ENCODE measurements around the gene ADGRD2.
"Not testable (repeated sequence)": the region's sequence is repeated elsewhere in the genome, so short reads cannot be mapped to it uniquely, and the experiment has no call there.

Gene ADGRD2

DNA sequence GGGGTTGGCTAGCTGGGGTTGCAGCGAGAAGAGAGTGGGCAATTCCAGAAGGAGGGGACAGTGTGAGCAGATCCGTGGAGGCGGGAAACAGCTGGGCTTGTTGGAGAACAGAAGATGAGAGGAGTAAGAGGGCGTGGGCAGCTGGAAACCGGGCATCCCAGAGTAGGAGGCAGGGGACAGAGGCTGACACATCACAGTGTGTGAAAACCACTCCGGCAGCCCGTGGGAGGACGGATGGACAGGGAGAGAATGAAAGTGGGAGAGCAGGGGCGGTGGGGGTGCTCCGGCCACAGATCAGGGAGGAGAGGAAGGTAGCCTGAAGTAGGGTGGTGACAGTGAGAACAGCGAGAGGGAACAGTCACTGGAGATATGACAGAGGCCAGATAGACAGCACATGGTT is 26.7 kb upstream of the ADGRD2 start:
- Mint-ChIP-seq H3K4me3 (no peak overlapping the region), H3K27ac (no peak overlapping the region), H3K9me3 (no peaks in the 10 kb centered on the region), H3K36me3 (ENCODE audit: low read depth) (no peaks in the 10 kb centered on the region), H3K4me1 (ENCODE audit: low read depth) (peaks cover 3% of the 10 kb centered on the region), H3K27me3 (peaks cover 7% of the 10 kb centered on the region)

GRCh38 chr9:124425733-124426132 is 24.5 kb upstream of the ADGRD2 start:
- H3K27ac Mint-ChIP-seq; H3K36me3 Mint-ChIP-seq (ENCODE audit: low read depth); H3K4me1 Mint-ChIP-seq (ENCODE audit: low read depth); H3K4me3 Mint-ChIP-seq; H3K27me3 Mint-ChIP-seq; H3K9me3 Mint-ChIP-seq: not testable (repeated sequence)

DNA sequence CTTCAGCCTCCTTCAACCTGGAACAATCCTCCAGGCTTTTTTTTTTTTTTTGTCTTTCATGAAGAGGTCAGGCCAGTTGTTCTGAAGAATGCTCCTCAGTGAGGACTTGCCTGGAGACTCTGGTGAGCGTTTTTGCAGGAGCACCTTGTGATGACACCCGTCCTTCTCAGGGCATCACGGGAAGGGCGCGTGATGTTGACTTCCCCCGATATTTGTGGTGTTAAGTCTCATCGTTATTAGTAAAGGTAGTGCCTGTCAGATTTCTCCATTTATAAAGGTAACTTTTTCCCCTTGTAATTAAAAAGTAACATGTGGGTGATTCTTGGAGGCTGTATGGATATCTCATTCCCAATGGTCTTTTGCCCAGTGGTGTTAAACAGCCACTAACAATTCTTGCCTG is 23.9 kb upstream of the ADGRD2 start:
- Mint-ChIP-seq H3K4me1 (ENCODE audit: low read depth) (no peaks in the 10 kb centered on the region), H3K36me3 (ENCODE audit: low read depth) (no peaks in the 10 kb centered on the region)

GRCh38 chr9:124427281-124427680 is 23.0 kb upstream of the ADGRD2 start:
- Mint-ChIP-seq H3K27me3 (peaks cover 7% of the 10 kb centered on the region), H3K9me3 (no peaks in the 10 kb centered on the region), H3K4me3 (no peak overlapping the region), H3K27ac (no peak overlapping the region), H3K4me1 (ENCODE audit: low read depth) (no peaks in the 10 kb centered on the region), H3K36me3 (ENCODE audit: low read depth) (no peaks in the 10 kb centered on the region)

More for the DNA sequence above, 23.9 kb upstream of the ADGRD2 start:
- H3K9me3 Mint-ChIP-seq = no peaks in the 10 kb centered on the region
- no peak overlapping the region for H3K4me3 Mint-ChIP-seq
- peaks cover 7% of the 10 kb centered on the region for H3K27me3 Mint-ChIP-seq
- H3K27ac Mint-ChIP-seq = no peak overlapping the region

- Mint-ChIP-seq H3K4me3 (no peak overlapping the region), H3K27me3 (peaks cover 5% of the 10 kb centered on the region), H3K4me1 (ENCODE audit: low read depth) (no peaks in the 10 kb centered on the region), H3K9me3 (no peaks in the 10 kb centered on the region), H3K27ac (no peak overlapping the region), H3K36me3 (ENCODE audit: low read depth) (no peaks in the 10 kb centered on the region)
Measured at GRCh38 chr9:124428751-124429529, 21.3 kb upstream of the ADGRD2 start.

DNA sequence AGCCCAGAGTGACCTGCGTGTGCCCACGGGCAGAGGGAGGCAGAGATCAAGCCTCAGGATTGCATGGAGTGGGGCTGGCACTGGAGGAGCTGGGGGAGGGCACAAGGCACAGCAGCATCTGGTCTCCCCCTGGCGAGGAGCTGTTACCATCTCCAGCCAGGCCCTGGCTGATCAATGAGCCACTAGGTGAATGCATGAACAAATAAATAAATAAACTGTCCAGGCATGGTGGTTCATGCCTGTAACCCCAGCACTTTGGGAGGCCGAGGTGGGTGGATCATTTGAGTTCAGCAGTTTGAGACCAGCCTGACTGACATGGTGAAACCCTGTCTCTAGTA is 20.8 kb upstream of the ADGRD2 start:
- Mint-ChIP-seq H3K27me3 (peaks cover 5% of the 10 kb centered on the region), H3K4me1 (ENCODE audit: low read depth) (no peaks in the 10 kb centered on the region), H3K36me3 (ENCODE audit: low read depth) (no peaks in the 10 kb centered on the region), H3K9me3 (no peaks in the 10 kb centered on the region), H3K27ac (no peak overlapping the region), H3K4me3 (no peak overlapping the region)

DNA sequence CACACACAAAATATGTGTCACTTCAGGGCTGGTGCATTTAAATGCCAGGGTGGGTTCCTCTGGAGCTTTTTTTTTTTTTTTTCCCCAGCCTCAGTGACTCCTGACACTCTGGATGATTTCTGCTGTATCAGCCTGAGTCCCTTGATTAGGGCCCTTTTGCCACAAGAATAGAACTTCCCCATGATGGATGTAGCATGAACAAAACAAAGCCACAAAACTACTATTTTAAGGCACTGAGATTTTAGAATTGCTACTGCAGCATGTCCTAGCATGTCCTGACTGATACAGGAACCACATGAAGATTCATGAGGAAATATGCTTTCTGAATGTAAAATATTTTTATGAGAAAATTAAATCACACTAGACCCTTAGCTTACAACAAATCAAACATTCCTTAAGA is 13.9 kb upstream of the ADGRD2 start:
- no peak overlapping the region for H3K27ac Mint-ChIP-seq
- peaks cover 20% of the 10 kb centered on the region for H3K27me3 Mint-ChIP-seq
- H3K4me3 Mint-ChIP-seq = no peak overlapping the region
- no peaks in the 10 kb centered on the region for H3K9me3 Mint-ChIP-seq
- H3K4me1 Mint-ChIP-seq (ENCODE audit: low read depth) = no peaks in the 10 kb centered on the region
- no peaks in the 10 kb centered on the region for H3K36me3 Mint-ChIP-seq (ENCODE audit: low read depth)

DNA sequence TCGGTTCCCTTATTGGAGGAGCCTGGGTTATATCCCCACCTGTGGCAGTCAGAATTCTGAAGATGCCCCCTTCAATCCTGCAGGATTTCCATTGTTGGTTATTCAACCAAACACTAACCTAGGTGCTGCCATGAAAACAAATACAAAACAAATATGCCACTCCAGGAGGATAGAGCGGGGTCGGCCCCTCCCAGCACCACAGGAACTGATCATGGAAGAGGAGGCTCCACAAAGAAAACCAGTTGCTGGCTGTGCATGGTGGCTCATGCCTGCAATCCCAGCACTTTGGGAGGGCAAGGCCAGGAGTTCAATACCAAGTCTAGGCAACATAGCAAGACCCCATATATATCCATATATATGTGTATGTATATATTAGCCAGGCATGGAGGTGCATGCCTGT is 13.2 kb upstream of the ADGRD2 start:
- Mint-ChIP-seq H3K27me3 (peaks cover 26% of the 10 kb centered on the region), H3K4me3 (no peak overlapping the region), H3K4me1 (ENCODE audit: low read depth) (no peaks in the 10 kb centered on the region), H3K27ac (no peak overlapping the region), H3K36me3 (ENCODE audit: low read depth) (no peaks in the 10 kb centered on the region), H3K9me3 (no peaks in the 10 kb centered on the region)

DNA sequence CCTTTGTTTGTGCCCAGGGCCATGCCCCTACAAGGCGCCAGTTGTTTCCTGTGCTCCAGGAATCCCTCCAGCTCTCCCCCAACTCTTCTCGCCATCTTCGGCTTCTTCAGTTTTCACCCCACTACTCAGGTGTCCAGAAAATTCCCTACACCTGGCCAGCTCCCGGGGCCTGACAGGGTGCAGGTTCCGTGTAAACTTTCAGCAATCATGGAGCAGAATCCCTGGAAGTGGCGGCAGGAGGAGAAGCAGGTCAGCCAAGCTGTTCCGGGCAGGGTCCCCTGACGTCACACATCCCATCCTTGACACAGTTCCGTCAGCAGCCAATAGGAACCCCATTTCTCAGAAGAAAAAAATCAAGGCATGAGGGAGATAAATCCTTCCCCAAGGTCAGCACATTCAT is 12.2 kb upstream of the ADGRD2 start:
- Mint-ChIP-seq H3K27ac (no peak overlapping the region), H3K27me3 (peaks cover 21% of the 10 kb centered on the region), H3K4me3 (no peak overlapping the region), H3K4me1 (ENCODE audit: low read depth) (no peaks in the 10 kb centered on the region), H3K36me3 (ENCODE audit: low read depth) (no peaks in the 10 kb centered on the region), H3K9me3 (no peaks in the 10 kb centered on the region)

GRCh38 chr9:124439086-124439485 is 11.2 kb upstream of the ADGRD2 start:
- H3K9me3 Mint-ChIP-seq = no peaks in the 10 kb centered on the region
- H3K4me1 Mint-ChIP-seq (ENCODE audit: low read depth) = no peaks in the 10 kb centered on the region
- no peak overlapping the region for H3K27ac Mint-ChIP-seq
- no peak overlapping the region for H3K4me3 Mint-ChIP-seq
- H3K36me3 Mint-ChIP-seq (ENCODE audit: low read depth) = no peaks in the 10 kb centered on the region
- peaks cover 26% of the 10 kb centered on the region for H3K27me3 Mint-ChIP-seq

DNA sequence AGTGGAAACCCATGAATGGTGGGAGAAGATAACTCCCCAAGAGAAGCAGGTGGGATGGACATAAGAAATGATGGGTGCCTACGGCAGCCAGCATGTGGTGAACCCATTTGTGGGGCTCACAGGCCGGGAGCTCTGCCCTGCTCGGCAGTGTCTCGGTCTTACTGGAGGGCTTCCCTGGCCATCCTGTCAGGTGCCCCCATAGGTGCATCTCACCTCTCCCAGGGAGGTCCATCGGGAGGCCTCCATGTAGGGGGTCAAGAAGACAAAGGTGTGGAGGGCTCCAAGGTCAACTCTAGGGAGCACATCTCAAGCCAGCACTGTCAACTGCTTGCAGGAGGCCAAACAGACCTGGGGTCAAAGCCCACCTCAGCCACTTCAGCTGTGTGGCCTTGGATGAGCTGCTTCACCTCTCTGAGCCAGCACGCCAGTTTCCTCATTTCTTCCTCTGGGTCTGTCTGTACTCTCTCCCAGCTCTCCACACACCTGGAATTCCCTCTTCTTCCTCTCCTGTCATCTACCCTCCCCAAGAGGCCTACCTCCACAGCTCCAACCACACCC is 10.5 kb upstream of the ADGRD2 start:
- H3K9me3 Mint-ChIP-seq = no peaks in the 10 kb centered on the region
- H3K27me3 Mint-ChIP-seq = peaks cover 27% of the 10 kb centered on the region
- no peak overlapping the region for H3K27ac Mint-ChIP-seq
- H3K36me3 Mint-ChIP-seq (ENCODE audit: low read depth) = no peaks in the 10 kb centered on the region
- H3K4me3 Mint-ChIP-seq = no peak overlapping the region
- H3K4me1 Mint-ChIP-seq (ENCODE audit: low read depth) = no peaks in the 10 kb centered on the region

GRCh38 chr9:124440786-124441185 is 9.5 kb upstream of the ADGRD2 start:
- Mint-ChIP-seq H3K27me3 (peaks cover 31% of the 10 kb centered on the region), H3K36me3 (ENCODE audit: low read depth) (no peaks in the 10 kb centered on the region), H3K4me1 (ENCODE audit: low read depth) (no peaks in the 10 kb centered on the region), H3K9me3 (no peaks in the 10 kb centered on the region), H3K4me3 (no peak overlapping the region), H3K27ac (no peak overlapping the region)

- no peaks in the 10 kb centered on the region for H3K36me3 Mint-ChIP-seq (ENCODE audit: low read depth)
- no peaks in the 10 kb centered on the region for H3K4me1 Mint-ChIP-seq (ENCODE audit: low read depth)
- H3K9me3 Mint-ChIP-seq = no peaks in the 10 kb centered on the region
- H3K4me3 Mint-ChIP-seq = no peak overlapping the region
- no peak overlapping the region for H3K27ac Mint-ChIP-seq
- H3K27me3 Mint-ChIP-seq = peaks cover 31% of the 10 kb centered on the region
Measured at GRCh38 chr9:124441291-124441690, 9.0 kb upstream of the ADGRD2 start.

GRCh38 chr9:124442379-124442778 is 7.9 kb upstream of the ADGRD2 start:
- Mint-ChIP-seq H3K27ac (no peak overlapping the region), H3K4me3 (no peak overlapping the region), H3K4me1 (ENCODE audit: low read depth) (no peaks in the 10 kb centered on the region)

DNA sequence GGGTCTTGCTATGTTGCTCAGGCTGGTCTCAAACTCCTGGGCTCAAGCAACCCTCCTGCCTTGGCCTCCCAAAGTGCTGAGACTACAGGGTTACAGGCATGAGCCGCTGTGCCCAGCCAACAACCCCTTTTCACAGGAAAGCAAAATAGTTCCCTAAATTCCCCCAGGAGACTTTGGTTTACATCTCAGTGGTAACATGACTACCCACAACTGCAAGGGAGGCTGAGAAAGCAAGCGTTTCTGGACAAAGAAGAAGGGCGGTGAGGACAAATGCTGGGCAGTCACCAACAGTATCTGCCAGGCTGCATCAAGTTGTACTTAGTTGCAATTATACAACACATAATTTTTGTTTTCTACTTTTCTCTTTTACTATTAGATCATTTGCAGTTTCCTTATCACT is 7.4 kb upstream of the ADGRD2 start:
- Mint-ChIP-seq H3K27ac (no peak overlapping the region), H3K27me3 (peaks cover 31% of the 10 kb centered on the region), H3K36me3 (ENCODE audit: low read depth) (no peaks in the 10 kb centered on the region), H3K4me1 (ENCODE audit: low read depth) (no peaks in the 10 kb centered on the region), H3K4me3 (no peak overlapping the region), H3K9me3 (no peaks in the 10 kb centered on the region)

More at GRCh38 chr9:124442379-124442778, 7.9 kb upstream of the ADGRD2 start:
- no peaks in the 10 kb centered on the region for H3K9me3 Mint-ChIP-seq
- H3K27me3 Mint-ChIP-seq = peaks cover 31% of the 10 kb centered on the region
- no peaks in the 10 kb centered on the region for H3K36me3 Mint-ChIP-seq (ENCODE audit: low read depth)

DNA sequence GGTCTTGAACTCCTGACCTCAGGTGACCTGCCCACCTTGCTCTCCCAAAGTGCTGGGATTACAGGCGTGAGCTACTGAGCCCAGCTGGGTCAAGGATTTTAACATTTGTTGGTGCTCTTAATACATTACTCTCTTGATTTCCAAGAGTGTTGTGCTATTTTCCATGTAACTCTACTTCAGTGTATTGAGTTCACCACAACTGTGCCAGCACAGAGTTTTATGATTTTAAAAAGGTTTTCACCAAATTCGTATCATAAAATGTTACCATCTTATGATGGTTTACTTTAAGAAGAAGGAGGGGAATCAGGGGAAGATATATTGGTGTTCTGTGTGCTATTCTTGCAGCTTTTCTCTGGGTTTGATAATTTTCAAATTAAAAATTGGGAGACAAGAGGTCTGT is 6.6 kb upstream of the ADGRD2 start:
- H3K4me1 Mint-ChIP-seq (ENCODE audit: low read depth) = no peaks in the 10 kb centered on the region
- no peaks in the 10 kb centered on the region for H3K9me3 Mint-ChIP-seq
- no peak overlapping the region for H3K27ac Mint-ChIP-seq
- H3K4me3 Mint-ChIP-seq = no peak overlapping the region
- no peaks in the 10 kb centered on the region for H3K36me3 Mint-ChIP-seq (ENCODE audit: low read depth)
- H3K27me3 Mint-ChIP-seq = peaks cover 31% of the 10 kb centered on the region

All from stimulated activated naive CD8-positive, alpha-beta T cell treated with anti-CD3 and anti-CD28 coated beads, Interleukin-15, Interleukin-2, amounts not matched to agents 100 ng/mL and 50 ng/mL, for 24 hours (primary cell).